HG02870 (cell line): Measurements from ENCODE around the gene SYNPR.
A peak's percentile ranks its signal among the peaks of the same experiment; 100 is the strongest.

Experiments
- ATAC-seq: cut with Tn5 transposase; IDR thresholded peaks from one replicate; pipeline ENCODE4 v1.9.1; 2021; ENCODE audit warnings: mild to moderate bottlenecking, moderate library complexity; ENCODE audit not compliant: unreplicated experiment

The SYNPR gene

DNA sequence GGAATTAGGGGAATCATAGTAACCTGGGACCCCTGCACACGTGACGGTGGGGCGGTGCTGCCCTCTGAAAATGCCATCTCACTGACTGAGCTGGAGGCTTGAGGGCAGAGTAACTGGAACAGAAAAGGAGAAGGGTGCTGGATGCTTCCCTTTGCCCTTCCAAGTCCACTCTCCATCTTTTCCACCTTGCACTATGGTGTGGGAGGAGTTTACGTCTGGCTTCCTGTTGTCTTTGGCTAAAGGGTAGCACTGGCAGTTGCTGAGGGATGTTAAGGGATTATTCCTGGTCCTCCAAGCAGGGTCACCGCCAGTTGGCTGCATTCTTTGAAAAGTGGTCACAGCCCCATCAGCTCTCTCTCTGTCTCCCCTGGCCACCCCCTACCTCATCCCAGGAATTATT lies 245.0 kb downstream of the SYNPR start:
- ATAC-seq = no peak

DNA sequence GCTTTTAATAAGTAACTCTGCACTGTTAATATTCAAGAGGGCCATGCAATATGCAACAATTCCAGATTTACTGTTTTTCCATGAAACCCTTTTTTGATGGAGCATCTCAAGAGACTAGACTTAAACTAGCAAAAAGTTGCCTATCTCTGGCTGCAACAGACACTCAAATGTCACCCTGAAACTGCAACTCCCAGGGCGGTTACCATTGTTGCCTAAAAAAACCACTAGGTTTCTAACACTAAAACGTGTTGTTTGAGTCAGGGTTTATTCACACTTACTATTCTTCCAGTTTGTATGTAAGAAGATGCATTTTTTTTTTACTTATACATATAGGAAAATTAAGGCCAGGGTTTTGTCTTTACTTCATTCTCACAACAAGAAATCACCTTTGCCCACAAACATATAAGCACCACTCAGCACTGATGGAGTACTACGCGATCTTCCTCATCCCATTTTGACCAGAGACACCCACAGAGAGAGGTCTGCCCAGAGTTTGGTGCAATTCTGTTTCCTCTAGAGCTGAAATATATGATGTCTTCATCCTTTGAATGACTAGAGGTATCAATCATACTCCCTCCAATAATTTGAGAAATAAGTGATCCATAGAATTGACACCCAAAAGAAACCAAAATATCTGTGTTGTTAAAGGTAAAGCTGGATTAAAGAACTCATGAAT lies 250.4 kb downstream of the SYNPR start:
- peak; percentile 84 for ATAC-seq

DNA sequence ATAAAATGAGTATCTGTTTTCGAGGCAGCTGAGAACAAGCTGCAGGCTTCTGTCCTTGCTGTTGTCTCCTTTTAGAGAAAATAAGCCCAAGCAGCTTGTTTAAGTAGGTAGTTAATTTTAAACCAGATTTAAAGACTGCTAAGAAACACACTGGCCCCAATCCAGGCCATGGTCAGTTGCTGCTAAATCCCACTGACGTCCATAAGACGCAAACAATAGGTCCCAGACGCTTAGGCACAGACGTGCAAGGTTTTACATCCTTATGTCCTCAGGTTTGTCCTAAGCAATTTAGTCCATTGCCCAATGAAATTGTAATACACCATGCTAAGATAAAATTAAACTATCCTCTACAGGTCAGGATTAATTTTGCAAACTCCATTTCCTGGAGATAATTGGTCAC lies 254.4 kb downstream of the SYNPR start:
- ATAC-seq = no peak

DNA sequence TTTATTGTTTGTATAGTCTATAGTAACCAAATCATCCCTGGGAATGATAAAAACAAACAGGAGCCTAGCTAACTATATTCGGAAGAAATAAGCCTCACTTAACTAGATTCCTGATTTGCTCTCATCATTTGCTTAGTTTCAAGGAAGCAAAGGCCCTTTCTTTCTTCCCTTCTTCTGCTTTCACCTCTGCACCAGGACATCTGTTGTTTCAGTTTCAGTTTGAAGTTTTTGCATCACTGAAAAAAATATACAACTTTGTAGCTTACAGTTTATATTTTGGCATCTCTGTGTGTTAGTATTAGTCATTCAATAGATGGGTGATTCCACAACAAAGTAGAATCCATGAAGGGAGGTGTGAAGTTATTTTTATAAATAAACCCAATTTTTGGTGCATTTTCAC lies 260.8 kb downstream of the SYNPR start:
- ATAC-seq = no peak

DNA sequence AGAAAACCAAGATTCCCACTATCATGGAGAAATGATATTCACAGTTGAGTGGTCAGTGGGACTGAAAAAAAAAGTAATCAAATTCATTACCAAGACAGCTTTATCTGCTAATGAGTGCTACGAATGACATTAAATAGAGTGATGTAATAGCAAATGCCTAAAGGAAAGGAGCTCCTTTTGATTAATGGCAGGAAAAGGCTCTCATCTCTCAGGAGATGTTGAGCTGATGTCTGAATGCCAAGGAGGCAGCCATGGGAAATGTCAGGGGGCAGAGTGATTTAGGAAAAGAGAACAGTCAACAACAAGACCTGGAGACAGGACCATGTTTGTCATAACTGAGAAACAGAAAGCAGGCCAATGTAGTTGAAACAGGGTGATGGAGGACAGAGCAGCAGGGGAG lies 277.7 kb downstream of the SYNPR start:
- no peak for ATAC-seq

DNA sequence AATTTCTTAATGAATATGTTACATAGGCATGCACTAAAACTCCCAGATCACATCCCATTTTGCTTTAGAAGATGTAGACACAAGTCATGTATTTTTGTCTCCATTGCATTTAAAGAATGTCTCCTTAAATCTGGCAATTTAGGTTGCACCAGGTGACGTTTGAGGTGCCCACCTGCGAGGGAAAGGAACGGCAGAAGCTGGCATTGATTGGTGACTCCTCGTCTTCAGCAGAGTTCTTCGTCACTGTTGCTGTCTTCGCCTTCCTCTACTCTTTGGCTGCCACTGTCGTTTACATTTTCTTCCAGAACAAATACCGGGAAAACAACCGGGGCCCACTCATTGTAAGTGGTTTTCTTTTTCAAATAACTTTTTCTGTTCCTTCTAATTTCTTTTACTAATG lies 278.3 kb downstream of the SYNPR start:
- no peak for ATAC-seq

DNA sequence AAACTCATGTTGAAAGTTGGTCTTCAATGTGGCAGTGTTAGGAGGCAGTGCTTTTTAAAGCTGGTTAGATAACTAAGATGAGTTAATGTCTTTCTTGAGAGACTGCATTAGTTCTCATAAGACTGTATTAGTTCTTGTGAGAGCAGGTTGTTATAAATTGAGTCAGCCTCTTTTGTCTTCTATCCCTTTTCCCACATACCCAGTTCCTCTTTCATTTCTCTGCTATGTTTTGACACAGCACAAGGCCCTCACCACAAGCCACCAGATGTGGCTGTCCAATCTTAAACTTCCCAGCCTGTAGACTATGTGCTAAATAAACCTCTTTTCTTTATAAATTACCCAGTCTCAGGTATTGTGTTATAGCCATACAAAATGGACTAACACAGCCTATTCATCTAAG lies 279.8 kb downstream of the SYNPR start:
- ATAC-seq = peak; percentile 99

DNA sequence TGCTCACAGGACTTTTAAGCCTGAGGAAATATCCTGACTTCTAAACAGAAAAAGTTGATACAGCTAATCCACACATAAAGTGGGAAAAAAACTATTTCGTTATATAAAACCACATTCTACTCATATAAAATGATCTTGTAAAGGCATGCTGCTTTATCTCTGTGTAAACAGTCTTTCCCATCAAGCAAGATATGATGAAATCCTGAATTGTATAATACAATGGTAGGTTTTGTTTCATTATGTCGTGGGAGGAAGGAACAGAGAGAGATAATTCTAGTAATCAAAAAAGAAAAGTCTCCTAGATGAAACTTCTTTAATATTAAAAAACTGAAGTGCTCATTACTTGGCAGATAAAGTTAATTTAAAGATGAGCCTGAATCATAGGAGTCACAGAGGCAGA lies 281.8 kb downstream of the SYNPR start:
- no peak for ATAC-seq

DNA sequence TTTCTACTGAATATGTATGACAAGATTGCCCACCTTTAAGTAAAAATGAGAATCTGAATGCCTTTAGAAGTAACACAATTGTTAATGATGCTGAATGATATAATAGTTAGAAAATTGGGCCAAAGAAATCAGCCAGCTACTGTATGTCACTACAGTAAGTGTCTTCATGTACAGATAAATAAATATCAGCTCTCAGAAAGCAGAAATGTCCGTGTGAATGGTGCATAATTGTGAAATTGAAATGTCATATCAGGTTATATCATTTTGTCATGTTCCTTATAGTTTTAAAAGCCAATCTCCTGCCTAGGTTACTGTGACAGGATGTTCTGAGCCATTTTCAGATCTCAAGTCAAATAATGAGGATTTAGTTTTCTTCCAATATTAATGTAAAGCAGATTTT lies 283.8 kb downstream of the SYNPR start:
- ATAC-seq = no peak

DNA sequence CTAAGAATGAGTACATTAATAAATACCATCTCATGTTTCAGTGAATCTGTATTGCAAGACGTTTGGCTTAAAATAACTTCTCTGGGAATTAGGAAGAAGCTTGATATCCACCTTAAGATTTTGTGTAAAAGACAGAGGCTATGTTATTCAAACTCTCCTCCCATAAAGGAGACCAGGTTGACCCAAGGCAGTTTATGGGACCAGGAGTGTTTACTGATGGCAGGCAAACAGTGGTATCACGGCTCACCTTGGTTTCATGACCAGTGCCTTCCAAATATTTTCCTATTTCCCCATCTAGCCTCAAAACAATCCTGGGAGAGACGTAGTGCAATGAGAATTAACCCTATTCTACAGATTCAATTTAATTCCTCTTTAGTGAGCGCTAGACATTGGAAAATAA lies 284.2 kb downstream of the SYNPR start:
- ATAC-seq = no peak

DNA sequence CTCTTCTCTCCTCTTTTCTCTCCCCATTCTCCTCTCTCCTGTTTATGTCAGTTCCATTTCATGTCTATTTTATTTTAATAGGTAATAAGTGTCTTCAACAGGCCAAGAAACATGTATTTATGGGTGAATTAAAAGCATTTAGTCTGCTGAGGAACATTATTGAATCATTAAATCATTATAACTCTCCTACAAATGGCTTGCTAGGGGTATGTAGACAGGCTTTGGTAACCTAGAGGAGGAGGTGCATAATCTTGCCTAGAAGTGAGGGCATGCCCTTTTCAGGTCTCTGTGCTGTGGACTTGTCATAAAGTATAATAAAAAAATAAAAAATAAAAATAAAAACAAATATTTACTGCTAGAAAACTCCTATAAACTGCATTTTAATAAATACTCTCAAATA lies 285.5 kb downstream of the SYNPR start:
- ATAC-seq = no peak

DNA sequence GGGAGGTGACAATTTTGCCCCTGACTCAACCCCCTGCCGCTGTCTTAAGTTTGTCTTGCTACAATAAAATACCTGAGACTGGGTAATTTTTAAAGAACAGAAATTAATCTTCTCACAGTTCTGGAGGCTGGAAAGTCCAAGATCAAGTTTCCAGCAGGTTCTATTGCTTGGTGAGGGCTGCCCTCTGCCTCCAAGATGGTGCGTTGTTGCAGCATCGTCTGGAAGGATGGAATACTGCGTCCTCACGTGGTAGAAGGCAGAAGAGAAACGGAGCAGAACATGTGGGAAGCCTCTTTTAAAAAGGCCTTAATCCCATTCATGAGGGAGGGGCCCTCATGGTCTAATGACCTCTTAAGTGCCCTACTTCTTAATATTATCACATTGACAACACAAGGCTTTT lies 287.1 kb downstream of the SYNPR start:
- no peak for ATAC-seq

DNA sequence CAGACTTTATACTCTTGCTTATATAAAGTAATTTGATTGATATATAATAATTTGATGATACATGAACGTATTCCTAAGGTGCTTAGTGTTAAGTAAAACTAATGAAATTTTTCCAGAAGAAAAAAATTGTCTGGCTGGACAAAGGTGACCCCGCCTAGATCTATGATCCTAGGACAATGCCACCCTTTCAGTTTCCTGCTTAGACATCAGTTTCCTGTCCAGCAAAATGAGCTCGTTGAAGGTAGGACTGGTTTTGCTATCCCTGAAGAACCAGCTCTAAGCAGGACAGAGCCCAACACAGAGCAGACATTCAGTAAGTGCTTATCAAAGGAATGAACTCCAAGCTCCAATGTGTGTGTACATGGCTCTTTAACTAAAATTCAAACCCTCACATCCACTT lies 293.6 kb downstream of the SYNPR start:
- no peak for ATAC-seq

DNA sequence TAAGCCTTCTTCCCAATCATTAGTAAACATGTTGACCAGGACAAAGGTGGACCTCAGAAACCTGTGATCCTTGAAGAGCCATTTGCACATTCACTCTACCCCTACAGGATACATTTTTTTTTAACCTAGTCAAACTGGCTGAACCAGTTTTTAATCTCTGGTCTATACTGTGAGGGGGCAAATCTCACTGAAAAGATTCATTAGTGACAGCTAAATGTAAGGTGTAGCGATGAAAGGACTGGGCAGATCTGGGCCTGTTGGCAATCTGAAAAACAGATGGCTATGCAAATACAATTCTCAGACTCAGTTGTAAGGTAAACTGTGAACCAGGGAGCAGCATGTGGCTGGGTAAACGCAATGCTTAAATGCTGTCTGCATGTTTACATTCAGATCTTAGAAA lies 298.7 kb downstream of the SYNPR start:
- no peak for ATAC-seq

DNA sequence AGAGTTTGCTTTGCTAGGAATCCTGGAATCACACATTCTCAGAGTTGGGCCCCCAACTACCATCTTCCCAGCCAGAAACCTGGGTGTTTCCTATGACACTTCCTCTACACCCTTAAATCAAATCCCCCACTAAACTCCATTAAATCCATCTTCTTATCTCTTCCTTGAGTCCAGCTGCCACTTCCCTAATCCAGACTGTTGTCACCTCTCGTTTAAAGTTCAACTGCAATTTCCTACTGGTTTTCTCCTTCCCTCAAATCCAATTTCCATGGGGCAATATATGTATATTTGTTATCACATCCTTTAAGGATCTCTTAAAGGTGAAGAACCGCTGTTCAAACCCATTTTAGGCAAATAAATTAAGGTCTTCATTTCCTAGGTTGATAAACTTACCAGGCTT lies 300.8 kb downstream of the SYNPR start:
- no peak for ATAC-seq

DNA sequence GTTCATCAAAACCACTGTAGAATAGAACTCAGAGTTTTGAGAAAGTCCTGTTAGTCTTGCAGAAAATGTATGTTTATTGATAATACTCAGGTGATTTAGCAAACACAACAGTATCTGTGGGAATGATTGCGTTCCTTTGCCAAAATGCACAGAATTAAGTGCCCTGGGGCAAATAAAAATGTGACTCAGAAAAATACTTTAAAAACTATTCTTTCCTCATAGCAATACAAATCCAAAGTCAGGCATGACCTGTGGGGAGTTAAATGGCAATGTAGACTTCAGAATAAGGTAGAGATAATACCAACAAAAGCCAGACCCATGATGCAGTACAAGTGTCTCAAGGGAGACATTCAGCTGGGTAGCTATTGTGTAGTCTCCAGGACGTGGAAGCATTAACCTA lies 302.0 kb downstream of the SYNPR start:
- ATAC-seq = no peak

DNA sequence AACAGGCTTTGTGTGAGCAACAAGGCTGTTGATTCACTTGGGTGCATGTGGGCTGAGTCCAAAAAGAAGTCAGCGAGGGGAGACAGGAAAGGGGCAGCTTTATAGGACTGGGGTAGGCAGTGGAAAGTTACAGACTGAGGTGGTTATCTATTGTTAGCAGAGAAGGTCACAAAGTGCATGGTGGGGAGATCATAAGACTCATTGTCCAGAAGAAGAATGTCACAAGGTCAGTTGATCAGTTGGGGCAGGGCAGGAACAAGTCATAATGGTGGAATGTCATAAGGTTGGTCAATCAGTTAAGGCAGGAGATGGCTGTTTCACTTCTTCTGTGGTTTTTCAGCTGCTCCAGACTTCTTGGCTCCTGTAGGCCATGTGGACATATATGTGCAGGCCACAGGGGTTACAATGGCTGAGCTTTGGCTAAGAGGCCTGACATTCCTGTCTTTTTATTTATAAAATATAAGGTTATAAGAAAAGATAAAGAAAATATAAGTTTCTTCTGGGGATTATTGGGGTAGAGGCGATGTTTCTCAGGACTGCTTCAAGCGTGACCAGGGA lies 304.9 kb downstream of the SYNPR start:
- ATAC-seq = no peak

DNA sequence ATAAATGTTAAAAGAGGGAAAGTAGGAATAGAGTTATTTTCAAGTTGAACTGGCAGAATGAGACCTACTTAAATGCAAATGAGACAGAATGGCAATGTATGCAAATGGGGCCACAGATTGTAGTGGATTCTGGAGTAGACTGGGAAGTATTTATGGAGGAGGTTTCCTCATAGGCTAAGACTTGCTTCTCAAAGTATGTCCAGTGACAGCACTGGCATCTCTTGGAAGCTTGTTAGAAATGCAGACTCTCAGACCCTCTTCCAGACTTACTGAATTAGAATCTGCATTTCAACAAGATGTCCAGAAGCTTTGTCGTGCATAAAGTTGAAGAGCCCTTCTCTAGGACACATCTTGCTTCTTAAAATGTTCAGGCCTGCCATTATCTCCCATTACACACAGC lies 306.6 kb downstream of the SYNPR start:
- ATAC-seq = no peak

DNA sequence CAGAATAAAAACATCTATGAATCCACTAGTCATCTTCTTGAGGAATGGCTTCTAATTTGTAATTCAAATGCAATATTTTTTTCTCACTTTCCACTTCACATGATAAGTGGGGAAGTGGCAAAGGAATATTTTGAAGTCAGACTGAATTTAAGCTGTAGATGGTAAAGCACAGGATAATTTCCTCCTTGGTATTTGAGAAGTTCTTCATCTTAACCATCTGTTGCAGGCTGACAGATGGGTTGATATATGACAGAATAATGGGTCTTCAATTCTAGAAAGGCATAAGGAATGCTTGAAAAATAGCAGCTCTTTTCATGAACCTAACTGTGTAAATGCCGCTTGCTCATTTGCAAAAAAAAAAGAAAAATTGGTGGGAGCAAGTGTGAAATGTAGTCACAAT lies 307.8 kb downstream of the SYNPR start:
- no peak for ATAC-seq

DNA sequence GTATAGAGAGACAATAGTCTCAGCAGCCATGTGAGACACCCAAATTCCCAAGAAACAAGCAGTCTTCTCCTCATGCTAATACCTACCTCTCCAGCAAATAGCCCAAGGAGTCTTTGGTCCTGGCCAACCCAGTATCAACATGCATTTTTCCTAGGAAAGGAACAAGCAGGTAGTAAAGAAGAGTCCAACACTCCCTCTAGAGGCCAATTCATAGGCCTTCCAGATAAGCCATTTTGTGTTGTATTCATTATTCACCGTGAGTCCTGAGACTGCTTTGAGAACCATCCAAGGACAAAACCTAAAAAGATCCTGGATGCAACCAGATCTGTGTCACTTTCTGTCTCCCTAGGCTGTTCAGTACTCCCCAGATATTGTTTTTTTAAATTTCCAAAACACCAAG lies 310.8 kb downstream of the SYNPR start:
- no peak for ATAC-seq

DNA sequence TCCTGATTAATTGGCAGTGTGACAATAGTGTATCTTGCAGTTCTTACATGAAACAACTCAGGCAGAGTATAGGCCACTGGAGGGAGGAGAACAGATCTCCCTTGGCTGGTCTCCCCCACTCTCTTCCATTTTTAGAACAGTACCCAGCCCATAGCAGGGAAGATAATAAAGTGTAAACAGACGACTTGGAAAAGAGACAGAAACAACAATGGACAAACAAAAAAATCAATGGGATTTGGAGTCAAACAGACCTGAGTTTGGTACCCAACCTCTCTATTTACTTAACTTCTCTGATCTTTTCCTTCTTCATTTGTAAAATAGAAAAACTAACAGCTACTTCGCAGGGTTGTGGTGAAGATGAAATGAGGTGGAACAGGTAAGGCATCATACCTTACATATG lies 315.7 kb downstream of the SYNPR start:
- ATAC-seq = no peak

DNA sequence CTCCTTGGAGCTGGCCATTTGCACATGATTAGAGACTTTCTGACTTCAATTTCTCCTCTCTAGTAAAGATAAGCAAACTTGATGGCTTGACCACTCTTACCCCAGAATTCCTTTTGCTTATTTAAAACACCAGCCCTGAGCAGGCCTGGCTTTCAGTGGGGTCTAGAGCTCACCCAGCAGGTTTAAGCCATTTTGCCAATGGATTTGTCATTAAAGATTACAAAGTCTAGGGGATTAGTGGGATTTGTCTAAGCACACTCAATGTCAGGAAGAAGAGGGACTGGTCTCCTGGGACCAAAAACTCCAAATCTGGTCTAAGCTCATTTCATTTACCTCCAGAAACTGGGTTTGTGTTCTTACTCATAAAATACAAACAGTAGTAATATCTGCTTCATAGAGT lies 317.1 kb downstream of the SYNPR start:
- ATAC-seq = no peak

DNA sequence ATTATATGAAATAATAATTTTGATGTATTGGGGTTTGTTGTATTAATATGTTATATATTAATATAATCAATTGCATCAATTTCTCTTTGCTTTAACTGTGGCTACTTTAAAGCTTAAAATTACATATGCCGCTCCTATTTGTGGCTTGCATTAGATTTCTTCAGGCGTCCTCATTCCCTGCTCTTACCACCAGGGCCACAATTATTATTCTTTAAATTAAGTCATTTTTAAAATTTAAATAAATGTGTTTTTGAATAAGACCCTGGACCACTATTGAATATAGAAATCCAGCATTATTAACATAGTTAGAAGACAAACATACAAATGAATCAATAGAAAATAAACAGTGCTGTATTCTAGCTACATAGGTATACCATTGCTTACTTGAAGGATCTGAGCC lies 318.9 kb downstream of the SYNPR start:
- ATAC-seq = no peak
